Measurements from ENCODE around the gene SPAG6. TPM values are rescaled to one million over a fixed set of nuclear protein-coding genes. Genes with fewer than 3 reads are reported as not detected.

The SPAG6 gene
- total and polyA plus RNA-seq, 9 of the 15 experiments (the other 6 are each of a cell fraction or from before 2014, with no cell fraction given), result 3.5 to 23.1 (median 11.8) TPM

DNA sequence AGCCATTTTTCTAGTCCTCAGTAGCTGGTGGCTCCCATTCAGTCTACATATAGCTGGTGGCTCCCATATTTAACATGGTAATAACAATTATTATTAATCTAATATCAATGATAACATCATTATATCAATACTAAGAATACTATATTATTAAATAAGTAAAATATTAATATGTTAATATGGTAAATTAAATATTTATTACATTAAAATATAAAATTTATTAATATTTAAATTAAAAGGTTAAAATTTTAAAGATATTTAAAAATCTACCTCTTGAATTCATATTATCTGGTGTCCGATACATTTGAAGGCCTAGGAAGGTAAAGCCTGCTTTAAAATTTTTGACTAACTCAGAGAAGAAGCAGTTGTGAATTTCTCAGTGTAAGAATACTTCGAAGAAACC, 69.8 kb downstream of the SPAG6 start:
- FAIRE-seq, result no peak
- BruUV-seq (replicated peaks), result no TSS peak

More for the DNA sequence above, 69.8 kb downstream of the SPAG6 start:
- Histone ChIP-seq H3K79me2 (ENCODE audit: control insufficient read depth, insufficient read depth, low read length) (no peaks in the 10 kb centered on the region), H3K9ac (ENCODE audit: insufficient read depth in 1 of 2, low read depth in 2 of 2, low read length in 2 of 2) (no peak overlapping the region), H2AFZ (ENCODE audit: low read depth, low read length) (no peak overlapping the region), H4K20me1 (replicated peaks; ENCODE audit: control insufficient read depth, insufficient read depth, low read length) (no peaks in the 10 kb centered on the region), H3K9me1 (ENCODE audit: control insufficient read depth, insufficient read depth, low read length) (no peaks in the 10 kb centered on the region), H3K9me3 (replicated peaks; ENCODE audit: control insufficient read depth, insufficient read depth, low read depth, low read length) (no peaks in the 10 kb centered on the region; the same call in 1 of the 2 replicates), H3K36me3 (ENCODE audit: control insufficient read depth, insufficient read depth, low read length) (peaks cover 4% of the 10 kb centered on the region; the same call in 1 of the 3 replicates), H3K4me1 (replicated peaks in 1 of 2; ENCODE audit: control insufficient read depth in 2 of 2, insufficient read depth in 2 of 2, low read length in 2 of 2) (peaks cover 0 to 9% of the 10 kb centered on the region in 2 experiments; a peak in 2 of 5 replicates), H3K4me3 (no peak overlapping the region), H3K27ac (ENCODE audit: extremely low read depth, low read depth, low read length) (no peak overlapping the region), H3K27me3 (ENCODE audit: control insufficient read depth in 2 of 2, insufficient read depth in 2 of 2, low read length in 2 of 2) (no peaks in the 10 kb centered on the region), H3K4me2 (ENCODE audit: insufficient read depth, low read length) (no peak overlapping the region)
- no peak for ATAC-seq
- ChIA-PET POLR2A (interaction anchor here (0.6 to 1.3 kb wide), 2 partner anchors 15 to 18 kb away, joined by 3 read pairs; no protein-coding TSS in a partner anchor), CTCF (ENCODE audit: low intra/inter-chr PET ratio) (no interaction called here)
- TF ChIP-seq, protein P1, sequence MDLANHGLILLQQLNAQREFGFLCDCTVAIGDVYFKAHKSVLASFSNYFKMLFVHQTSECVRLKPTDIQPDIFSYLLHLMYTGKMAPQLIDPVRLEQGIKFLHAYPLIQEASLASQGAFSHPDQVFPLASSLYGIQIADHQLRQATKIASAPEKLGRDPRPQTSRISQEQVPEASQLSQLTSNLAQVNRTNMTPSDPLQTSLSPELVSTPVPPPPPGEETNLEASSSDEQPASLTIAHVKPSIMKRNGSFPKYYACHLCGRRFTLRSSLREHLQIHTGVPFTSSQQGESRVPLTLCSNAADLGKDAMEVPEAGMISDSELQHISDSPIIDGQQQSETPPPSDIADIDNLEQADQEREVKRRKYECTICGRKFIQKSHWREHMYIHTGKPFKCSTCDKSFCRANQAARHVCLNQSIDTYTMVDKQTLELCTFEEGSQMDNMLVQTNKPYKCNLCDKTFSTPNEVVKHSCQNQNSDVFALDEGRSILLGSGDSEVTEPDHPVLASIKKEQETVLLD (IDR thresholded peaks at IDR 0.05), result no peak
- TF ChIP-seq ZNF165 (CRISPR knock-in tag; IDR thresholded peaks at IDR 0.05; ENCODE audit: borderline replicate concordance) (no peak), POLR2G (IDR thresholded peaks at IDR 0.05; ENCODE audit: low read depth, low read length) (0 out of 2 replicates have a peak, but pooled peaks have one; percentile 0), NR2C1 (IDR thresholded peaks at IDR 0.05) (no peak), NR2C1 (tag; IDR thresholded peaks at IDR 0.05) (no peak), CCNT2 (IDR thresholded peaks at IDR 0.05; ENCODE audit: borderline replicate concordance, extremely low read depth, insufficient read length, low read depth, low read length) (no peak)
- no peak for DNase-seq (ENCODE audit: extremely low read depth in 1 of 4, low spot score in 3 of 4)
- in situ Hi-C loops (cut with MboI), result no loop called here
- intact Hi-C loops (cut with micrococcal nuclease), result loop anchor here (5.0 kb wide), 1 partner anchor 73 kb away; no protein-coding TSS in a partner anchor
- WGBS (ENCODE audit: insufficient coverage, low coverage, missing lambda C conversion rate), result 89% methylated on average over 2 of the region's 2 CpGs
